ENCODE data around the gene TMEM150A. TPM values are rescaled to one million over a fixed set of nuclear protein-coding genes. Genes with fewer than 3 reads are reported as not detected.

The TMEM150A gene
- total RNA-seq, 1 experiment from 2014 or later = 19.3 TPM

DNA sequence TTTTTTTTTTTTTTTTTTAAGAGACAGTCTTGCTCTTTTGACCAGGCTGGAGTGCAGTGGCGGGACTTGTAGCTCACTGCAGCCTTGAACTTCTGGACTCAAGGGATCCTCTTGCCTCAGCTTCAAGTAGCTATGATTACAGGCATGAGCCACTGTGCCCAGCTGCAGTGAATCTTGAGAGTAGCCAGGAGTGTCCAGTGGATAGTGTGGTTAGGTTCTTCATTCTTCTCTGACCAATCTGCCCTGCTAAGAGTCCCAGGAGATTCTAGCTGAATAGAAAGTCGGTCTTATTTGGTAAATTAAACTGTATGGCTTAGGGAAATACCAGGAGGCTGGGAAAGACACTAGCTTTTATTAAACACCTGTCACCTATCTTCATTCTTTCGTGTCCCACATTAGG, 28.8 kb upstream of the TMEM150A start:
- peaks cover 56 to 88% (median 79%) of the 10 kb centered on the region in 3 experiments for H3K36me3 Mint-ChIP-seq (ENCODE audit: insufficient read depth in 1 of 3, low read depth in 3 of 3)
- Histone ChIP-seq H2AK5ac (ENCODE audit: insufficient read length, low read length) (no peak overlapping the region), H2AFZ (ENCODE audit: low read length) (no peak overlapping the region), H4K8ac (replicated peaks; ENCODE audit: insufficient read length, low read depth, low read length) (no peak overlapping the region), H4K91ac (ENCODE audit: insufficient read length, low read depth, low read length) (no peak overlapping the region), H3K27ac (ENCODE audit: insufficient read length, low read depth, low read length) (no peak overlapping the region), H3K79me1 (ENCODE audit: insufficient read depth, low read depth, low read length, poor library complexity, severe bottlenecking) (no peaks in the 10 kb centered on the region), H3K79me2 (ENCODE audit: insufficient read depth, low read length) (no peaks in the 10 kb centered on the region), H3K18ac (ENCODE audit: insufficient read length, low read depth, low read length) (no peak overlapping the region), H3K9me3 (ENCODE audit: control insufficient read depth, low read depth, low read length) (no peaks in the 10 kb centered on the region), H3K9ac (ENCODE audit: extremely low read depth, insufficient read length, low read length) (no peak overlapping the region), H4K20me1 (ENCODE audit: control insufficient read depth, insufficient read depth, insufficient read length) (no peaks in the 10 kb centered on the region), H3K23ac (ENCODE audit: insufficient read length, low read depth, low read length) (no peak overlapping the region), H2BK120ac (ENCODE audit: low read depth, low read length, poor library complexity, severe bottlenecking) (no peak overlapping the region), H3K14ac (ENCODE audit: insufficient read depth, low read length) (no peak overlapping the region), H4K5ac (ENCODE audit: insufficient read length, low read depth, low read length) (no peak overlapping the region), H3K4me2 (ENCODE audit: insufficient read depth, insufficient read length, low read length) (no peak overlapping the region), H3T11ph (ENCODE audit: low read length) (no peak overlapping the region), H3K56ac (ENCODE audit: insufficient read length, low read depth, low read length) (no peak overlapping the region), H2BK12ac (ENCODE audit: insufficient read length, low read depth, low read length) (no peak overlapping the region), H2BK15ac (ENCODE audit: low read depth, low read length) (no peak overlapping the region), H3K23me2 (ENCODE audit: insufficient read length, low read depth, low read length, poor library complexity, severe bottlenecking) (no peaks in the 10 kb centered on the region), H3K4me1 (ENCODE audit: insufficient read depth, low read length) (no peaks in the 10 kb centered on the region), H2BK20ac (ENCODE audit: low read depth, low read length, poor library complexity, severe bottlenecking) (no peak overlapping the region), H3K27me3 (ENCODE audit: insufficient read depth, low read length) (no peaks in the 10 kb centered on the region), H2BK5ac (ENCODE audit: insufficient read length, low read length) (no peak overlapping the region), H3K4ac (ENCODE audit: low read depth, low read length) (no peak overlapping the region)
- DNase-seq = no peak
- no peaks in the 10 kb centered on the region for H3K9me3 Mint-ChIP-seq
- H3K4me3 Mint-ChIP-seq = no peak overlapping the region
- H3K27me3 Mint-ChIP-seq (ENCODE audit: low read depth) = no peaks in the 10 kb centered on the region
- no peaks in the 10 kb centered on the region for H3K4me1 Mint-ChIP-seq
- H3K27ac Mint-ChIP-seq = no peak overlapping the region; a peak in 1 of 7 replicates
- TF ChIP-seq, protein P1, sequence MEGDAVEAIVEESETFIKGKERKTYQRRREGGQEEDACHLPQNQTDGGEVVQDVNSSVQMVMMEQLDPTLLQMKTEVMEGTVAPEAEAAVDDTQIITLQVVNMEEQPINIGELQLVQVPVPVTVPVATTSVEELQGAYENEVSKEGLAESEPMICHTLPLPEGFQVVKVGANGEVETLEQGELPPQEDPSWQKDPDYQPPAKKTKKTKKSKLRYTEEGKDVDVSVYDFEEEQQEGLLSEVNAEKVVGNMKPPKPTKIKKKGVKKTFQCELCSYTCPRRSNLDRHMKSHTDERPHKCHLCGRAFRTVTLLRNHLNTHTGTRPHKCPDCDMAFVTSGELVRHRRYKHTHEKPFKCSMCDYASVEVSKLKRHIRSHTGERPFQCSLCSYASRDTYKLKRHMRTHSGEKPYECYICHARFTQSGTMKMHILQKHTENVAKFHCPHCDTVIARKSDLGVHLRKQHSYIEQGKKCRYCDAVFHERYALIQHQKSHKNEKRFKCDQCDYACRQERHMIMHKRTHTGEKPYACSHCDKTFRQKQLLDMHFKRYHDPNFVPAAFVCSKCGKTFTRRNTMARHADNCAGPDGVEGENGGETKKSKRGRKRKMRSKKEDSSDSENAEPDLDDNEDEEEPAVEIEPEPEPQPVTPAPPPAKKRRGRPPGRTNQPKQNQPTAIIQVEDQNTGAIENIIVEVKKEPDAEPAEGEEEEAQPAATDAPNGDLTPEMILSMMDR (conservative IDR thresholded peaks at IDR 0.05) = no peak
- no CpG with 5 or more reads among the region's 3 CpGs for WGBS (ENCODE audit: extremely low coverage, insufficient read length, low lambda C conversion rate)

All from H9 (cell line).